VCaP (cell line): Measurements from ENCODE around the gene ANKLE1.
A peak's percentile ranks its signal among the peaks of the same experiment; 100 is the strongest.

Experiments
- H3K27ac ChIP-seq: fragments of 450-650 bp; 2 replicates; pipeline ENCODE4 v1.5.1; 2017
- TF ChIP-seq, protein P1 (sequence below): fragments of 450-650 bp; conservative IDR thresholded peaks from 2 replicates; pipeline ENCODE4 v1.5.1; 2017; ENCODE audit warnings: mild to moderate bottlenecking, moderate library complexity

ANKLE1 gene

DNA sequence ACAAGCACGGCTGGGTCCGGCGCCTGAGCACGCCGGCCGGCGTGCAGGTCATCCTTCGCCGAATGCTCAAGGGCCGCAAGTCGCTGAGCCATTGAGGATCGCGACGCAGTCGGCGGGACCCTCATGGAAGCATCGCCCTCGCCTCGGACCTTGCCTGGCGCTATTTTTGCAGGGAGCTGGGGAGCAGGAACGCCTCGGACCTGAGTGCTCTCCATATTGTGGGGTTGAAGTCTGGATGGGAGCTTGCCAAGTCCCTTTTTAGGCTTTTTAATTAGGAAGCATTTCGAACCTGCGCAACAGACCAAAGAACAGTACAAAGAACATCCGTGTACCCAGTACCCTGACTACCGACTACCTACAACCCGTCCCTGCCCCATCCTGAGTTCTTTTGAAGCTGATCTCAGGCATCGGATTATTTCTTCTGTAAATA lies 24.6 kb downstream of the ANKLE1 start:
- TF ChIP-seq, protein P1, sequence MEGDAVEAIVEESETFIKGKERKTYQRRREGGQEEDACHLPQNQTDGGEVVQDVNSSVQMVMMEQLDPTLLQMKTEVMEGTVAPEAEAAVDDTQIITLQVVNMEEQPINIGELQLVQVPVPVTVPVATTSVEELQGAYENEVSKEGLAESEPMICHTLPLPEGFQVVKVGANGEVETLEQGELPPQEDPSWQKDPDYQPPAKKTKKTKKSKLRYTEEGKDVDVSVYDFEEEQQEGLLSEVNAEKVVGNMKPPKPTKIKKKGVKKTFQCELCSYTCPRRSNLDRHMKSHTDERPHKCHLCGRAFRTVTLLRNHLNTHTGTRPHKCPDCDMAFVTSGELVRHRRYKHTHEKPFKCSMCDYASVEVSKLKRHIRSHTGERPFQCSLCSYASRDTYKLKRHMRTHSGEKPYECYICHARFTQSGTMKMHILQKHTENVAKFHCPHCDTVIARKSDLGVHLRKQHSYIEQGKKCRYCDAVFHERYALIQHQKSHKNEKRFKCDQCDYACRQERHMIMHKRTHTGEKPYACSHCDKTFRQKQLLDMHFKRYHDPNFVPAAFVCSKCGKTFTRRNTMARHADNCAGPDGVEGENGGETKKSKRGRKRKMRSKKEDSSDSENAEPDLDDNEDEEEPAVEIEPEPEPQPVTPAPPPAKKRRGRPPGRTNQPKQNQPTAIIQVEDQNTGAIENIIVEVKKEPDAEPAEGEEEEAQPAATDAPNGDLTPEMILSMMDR: no peak
- peak overlapping the region; percentile 98 for H3K27ac ChIP-seq

DNA sequence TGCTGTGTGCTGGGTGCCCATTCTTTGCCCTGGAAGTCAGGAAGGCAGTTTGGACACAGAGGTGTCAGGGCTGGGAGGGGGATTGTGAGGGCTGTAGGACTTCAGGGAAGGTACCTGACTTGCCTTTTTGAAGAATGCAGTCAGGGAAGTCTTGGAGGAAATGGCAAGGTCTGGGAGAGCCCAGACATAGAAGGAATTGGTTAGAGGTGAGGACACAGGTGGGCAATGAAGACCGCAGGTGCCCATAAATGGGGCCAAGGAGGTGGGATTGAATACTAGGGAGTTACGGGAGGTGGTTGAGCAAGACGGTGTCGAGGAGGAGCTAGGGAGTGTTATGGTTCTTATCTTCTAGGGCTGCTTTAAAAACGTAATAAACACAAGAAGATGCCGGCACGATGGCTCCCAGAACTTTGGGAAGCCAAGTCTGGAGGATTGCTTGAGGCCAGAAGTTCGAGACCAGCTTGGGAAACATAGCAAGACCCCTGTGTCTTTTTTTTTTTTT lies 26.2 kb downstream of the ANKLE1 start:
- TF ChIP-seq, protein P1: no peak
- H3K27ac ChIP-seq: peak overlapping the region; percentile 98

GRCh38 chr19:17309198-17309964 lies 27.7 kb downstream of the ANKLE1 start, which contains the start of gene DDA1:
DDA1 (plus strand) TSS chr19:17309563; CDS start chr19:17309655, 92 bp downstream.
- TF ChIP-seq, protein P1: no peak
- peak within 1 kb of the TSS; percentile 88 for H3K27ac ChIP-seq

DNA sequence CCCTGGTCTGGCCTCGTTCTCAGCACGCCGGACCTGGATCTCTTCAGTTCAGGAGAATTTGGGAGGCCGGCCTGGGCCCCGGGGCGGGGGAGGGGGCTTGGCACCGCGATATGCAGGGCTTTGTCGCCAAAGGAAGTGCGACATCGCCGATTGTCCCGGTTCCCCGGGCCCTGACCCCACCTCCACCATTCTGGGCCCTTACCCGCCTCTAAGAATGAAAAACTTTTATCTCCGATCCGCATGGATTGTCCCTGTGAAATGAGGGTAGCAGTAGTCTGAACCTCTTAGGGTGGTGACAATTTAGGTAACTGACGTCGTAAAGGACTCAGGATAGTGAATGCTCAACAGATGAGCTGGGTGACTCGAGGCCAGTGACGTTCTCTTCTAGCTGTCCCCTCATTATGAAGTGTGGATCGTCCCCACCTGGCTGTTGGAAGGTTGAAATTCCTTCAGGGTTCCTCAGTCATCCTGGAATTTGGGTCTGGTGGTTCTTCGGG lies 28.3 kb downstream of the ANKLE1 start:
- peak overlapping the region; percentile 88 for H3K27ac ChIP-seq
- TF ChIP-seq, protein P1: no peak

DNA sequence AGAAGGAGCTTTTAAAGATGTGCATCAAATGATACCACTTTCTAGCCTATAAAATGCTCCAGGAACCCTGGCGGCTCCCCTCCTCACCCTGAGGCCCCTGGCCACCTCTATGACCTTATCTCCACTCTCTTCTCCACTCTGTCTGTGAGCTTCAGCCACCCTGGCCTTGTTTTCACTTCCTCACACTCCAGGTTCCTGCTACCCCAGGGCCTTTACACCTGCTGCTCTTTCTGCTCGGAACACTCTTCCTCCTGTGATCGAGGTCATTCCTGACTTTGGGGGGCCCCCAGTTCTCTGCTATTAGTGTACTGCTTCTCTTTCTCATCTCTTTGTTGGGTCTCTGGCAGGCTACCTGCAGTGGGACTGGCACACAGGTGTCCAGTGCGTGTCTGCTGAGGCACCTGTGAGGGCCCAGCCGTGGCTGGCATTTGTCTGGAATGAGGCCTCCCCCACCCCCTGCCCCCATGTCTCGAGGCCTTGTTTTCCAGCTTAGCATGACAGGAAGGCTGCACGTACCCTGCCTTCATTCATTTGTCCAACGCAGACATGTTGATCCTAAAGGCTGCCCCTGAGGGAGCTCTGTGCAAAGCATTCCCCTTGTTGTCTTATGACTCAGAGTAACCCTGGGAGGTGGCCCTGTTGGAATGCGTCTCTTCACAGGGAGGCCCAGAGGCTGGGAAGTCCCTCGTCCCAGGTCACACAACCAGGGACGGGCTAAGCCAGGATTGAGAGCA lies 29.9 kb downstream of the ANKLE1 start:
- TF ChIP-seq, protein P1: no peak
- no peak overlapping the region for H3K27ac ChIP-seq

DNA sequence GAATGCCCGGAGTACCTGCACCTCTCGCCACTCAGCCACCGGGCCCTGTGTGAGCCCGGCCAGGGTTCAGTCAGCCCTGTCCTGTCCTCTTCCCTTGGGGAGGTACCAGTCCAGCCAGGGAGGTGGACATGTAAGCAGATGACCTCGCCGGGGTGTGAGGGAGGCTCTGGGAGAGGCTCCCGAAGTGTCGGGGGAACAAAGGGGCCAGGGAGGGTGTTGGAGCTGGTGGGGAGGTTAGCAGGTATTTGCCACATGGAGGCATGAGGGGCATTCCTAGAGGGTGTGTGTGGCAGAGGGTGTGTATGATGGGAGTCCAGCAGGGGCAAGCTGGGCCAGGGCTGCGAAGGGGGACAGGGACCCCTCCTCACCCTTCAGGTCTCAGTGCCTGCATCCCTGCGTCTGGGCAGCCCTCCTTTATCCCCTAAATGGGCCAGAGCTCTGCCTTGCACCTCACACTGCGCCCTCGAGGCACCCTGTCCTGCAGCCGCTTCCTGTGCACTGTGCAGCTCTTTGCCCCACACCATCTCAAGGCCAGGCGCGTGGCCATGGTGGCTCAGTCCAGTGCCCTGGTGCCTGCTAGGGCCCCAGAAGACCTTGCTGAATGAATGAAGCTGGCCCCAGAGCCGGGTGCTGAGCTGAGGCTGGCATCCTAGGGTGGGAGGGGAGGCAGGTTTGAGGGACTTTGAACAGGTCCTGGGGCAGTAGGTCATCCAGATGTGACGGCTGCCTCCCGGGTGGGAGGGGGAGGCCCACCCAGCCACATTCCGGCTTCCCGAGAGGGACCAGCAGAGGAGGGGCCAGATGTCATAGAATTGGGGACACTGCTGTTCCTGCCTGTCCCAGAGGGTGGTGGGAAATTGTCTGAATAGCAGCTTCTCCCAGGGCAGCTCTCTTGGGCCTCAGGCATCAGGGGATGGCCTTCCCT lies 30.8 kb downstream of the ANKLE1 start:
- H3K27ac ChIP-seq: no peak overlapping the region
- TF ChIP-seq, protein P1: no peak
